MM.1S (cell line): Measurements from ENCODE around the gene PIGT.

ENCODE experiments used
- DNase-seq: peaks from one replicate; pipeline ENCODE4 v3.0.0-alpha.2; 2015
- H2AFZ ChIP-seq: fragments of 300-600 bp; sonication (generic); 2 replicates; pipeline ENCODE4 v1.6.0; 2016; ENCODE audit warnings: antibody characterized with exemption, low read length
- H3F3A ChIP-seq: fragments of 300-600 bp; sonication (generic); 2 replicates; pipeline ENCODE4 v1.6.1; 2016; ENCODE audit warnings: mild to moderate bottlenecking, antibody characterized with exemption, low read length, moderate library complexity, mixed read lengths; ENCODE audit not compliant: insufficient read depth
- H3K27ac ChIP-seq: fragments of 300-600 bp; sonication (generic); 2 replicates; pipeline ENCODE4 v1.5.1; 2016; ENCODE audit warnings: mild to moderate bottlenecking, low read length
- H3K27me3 ChIP-seq: fragments of 300-600 bp; sonication (generic); replicated peaks from 2 replicates; pipeline ENCODE4 v1.6.0; 2016; ENCODE audit warnings: low read length; ENCODE audit not compliant: insufficient read depth
- H3K36me3 ChIP-seq: fragments of 300-600 bp; sonication (generic); replicated peaks from 2 replicates; pipeline ENCODE4 v1.6.1; 2016; ENCODE audit warnings: mild to moderate bottlenecking, low read length, mixed read lengths; ENCODE audit not compliant: insufficient read depth
- H3K4me1 ChIP-seq: fragments of 300-600 bp; sonication (generic); 2 replicates; pipeline ENCODE4 v1.6.1; 2016; ENCODE audit warnings: low read length, mixed read lengths
- H3K4me2 ChIP-seq: fragments of 300-600 bp; sonication (generic); 2 replicates; pipeline ENCODE4 v1.6.0; 2016; ENCODE audit warnings: low read depth, low read length
- H3K4me3 ChIP-seq: fragments of 300-600 bp; sonication (generic); 2 replicates; pipeline ENCODE4 v1.5.1; 2016; ENCODE audit warnings: low read length, mixed read lengths
- H3K79me2 ChIP-seq: fragments of 300-600 bp; sonication (generic); 2 replicates; pipeline ENCODE4 v1.6.1; 2016; ENCODE audit warnings: mixed run types, low read length, mixed read lengths
- H3K9ac ChIP-seq: fragments of 300-600 bp; sonication (generic); 2 replicates; pipeline ENCODE4 v1.6.1; 2016; ENCODE audit warnings: low read length, mixed read lengths
- H3K9me2 ChIP-seq: fragments of 300-600 bp; sonication (generic); replicated peaks from 2 replicates; pipeline ENCODE4 v1.6.1; 2016; ENCODE audit warnings: mild to moderate bottlenecking, low read length, mixed read lengths; ENCODE audit not compliant: insufficient read depth
- H3K9me3 ChIP-seq: fragments of 300-600 bp; sonication (generic); replicated peaks from 2 replicates; pipeline ENCODE4 v1.6.1; 2016; ENCODE audit warnings: mild to moderate bottlenecking, low read length, mixed read lengths; ENCODE audit not compliant: insufficient read depth
- H4K20me1 ChIP-seq: fragments of 300-600 bp; sonication (generic); 2 replicates; pipeline ENCODE4 v1.6.1; 2016; ENCODE audit warnings: mild to moderate bottlenecking, low read length, moderate library complexity, mixed read lengths; ENCODE audit not compliant: insufficient read depth
- EZH2 ChIP-seq: fragments of 300-600 bp; sonication (generic); optimal IDR thresholded peaks from 2 replicates; pipeline ENCODE3; 2017; ENCODE audit warnings: low read depth, mild to moderate bottlenecking, antibody characterized with exemption, low read length, mixed read lengths
- EZH2phosphoT487 ChIP-seq: fragments of 300-600 bp; sonication (generic); IDR thresholded peaks from 2 replicates; pipeline ENCODE4 v1.6.1; 2018; ENCODE audit warnings: antibody characterized with exemption, low read length
- TF ChIP-seq, protein P1 (sequence below): fragments of 300-600 bp; sonication (generic); IDR thresholded peaks from 2 replicates; pipeline ENCODE4 v1.5.1; 2016; ENCODE audit warnings: antibody characterized with exemption, low read length, mixed read lengths

PIGT gene

DNA sequence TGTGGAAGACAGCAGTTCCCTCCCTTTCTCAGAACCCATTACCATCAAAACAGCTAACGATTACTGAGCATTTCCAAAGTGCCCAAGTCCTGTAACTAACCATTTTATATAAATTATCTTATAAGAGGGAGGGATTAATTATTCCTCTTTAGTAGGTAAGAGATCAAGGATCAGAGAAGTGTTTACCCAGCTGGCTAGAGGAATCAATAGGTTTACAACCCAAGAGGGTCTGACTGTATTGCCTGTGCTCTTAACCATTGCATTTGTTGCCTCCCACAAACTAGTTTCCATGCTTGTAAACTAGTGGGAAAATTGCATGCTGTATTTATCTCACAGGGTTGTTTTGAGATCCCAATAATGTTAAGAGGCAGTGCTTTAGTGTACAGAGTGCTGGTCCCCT is 11.5 kb upstream of the PIGT start:
- Histone ChIP-seq H3K4me3 (no peak overlapping the region), H3K9me3 (no peaks in the 10 kb centered on the region), H3K9ac (no peak overlapping the region), H3K36me3 (no peaks in the 10 kb centered on the region), H3K27ac (no peak overlapping the region), H3K27me3 (peaks cover 9% of the 10 kb centered on the region), H3K4me1 (no peaks in the 10 kb centered on the region), H2AFZ (no peak overlapping the region), H3K4me2 (no peak overlapping the region), H3K9me2 (no peaks in the 10 kb centered on the region), H3K79me2 (no peaks in the 10 kb centered on the region), H4K20me1 (no peaks in the 10 kb centered on the region), H3F3A (no peaks in the 10 kb centered on the region)
- TF ChIP-seq EZH2phosphoT487 (no peak), EZH2 (no peak)
- TF ChIP-seq, protein P1, sequence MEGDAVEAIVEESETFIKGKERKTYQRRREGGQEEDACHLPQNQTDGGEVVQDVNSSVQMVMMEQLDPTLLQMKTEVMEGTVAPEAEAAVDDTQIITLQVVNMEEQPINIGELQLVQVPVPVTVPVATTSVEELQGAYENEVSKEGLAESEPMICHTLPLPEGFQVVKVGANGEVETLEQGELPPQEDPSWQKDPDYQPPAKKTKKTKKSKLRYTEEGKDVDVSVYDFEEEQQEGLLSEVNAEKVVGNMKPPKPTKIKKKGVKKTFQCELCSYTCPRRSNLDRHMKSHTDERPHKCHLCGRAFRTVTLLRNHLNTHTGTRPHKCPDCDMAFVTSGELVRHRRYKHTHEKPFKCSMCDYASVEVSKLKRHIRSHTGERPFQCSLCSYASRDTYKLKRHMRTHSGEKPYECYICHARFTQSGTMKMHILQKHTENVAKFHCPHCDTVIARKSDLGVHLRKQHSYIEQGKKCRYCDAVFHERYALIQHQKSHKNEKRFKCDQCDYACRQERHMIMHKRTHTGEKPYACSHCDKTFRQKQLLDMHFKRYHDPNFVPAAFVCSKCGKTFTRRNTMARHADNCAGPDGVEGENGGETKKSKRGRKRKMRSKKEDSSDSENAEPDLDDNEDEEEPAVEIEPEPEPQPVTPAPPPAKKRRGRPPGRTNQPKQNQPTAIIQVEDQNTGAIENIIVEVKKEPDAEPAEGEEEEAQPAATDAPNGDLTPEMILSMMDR: no peak
- DNase-seq: no peak

DNA sequence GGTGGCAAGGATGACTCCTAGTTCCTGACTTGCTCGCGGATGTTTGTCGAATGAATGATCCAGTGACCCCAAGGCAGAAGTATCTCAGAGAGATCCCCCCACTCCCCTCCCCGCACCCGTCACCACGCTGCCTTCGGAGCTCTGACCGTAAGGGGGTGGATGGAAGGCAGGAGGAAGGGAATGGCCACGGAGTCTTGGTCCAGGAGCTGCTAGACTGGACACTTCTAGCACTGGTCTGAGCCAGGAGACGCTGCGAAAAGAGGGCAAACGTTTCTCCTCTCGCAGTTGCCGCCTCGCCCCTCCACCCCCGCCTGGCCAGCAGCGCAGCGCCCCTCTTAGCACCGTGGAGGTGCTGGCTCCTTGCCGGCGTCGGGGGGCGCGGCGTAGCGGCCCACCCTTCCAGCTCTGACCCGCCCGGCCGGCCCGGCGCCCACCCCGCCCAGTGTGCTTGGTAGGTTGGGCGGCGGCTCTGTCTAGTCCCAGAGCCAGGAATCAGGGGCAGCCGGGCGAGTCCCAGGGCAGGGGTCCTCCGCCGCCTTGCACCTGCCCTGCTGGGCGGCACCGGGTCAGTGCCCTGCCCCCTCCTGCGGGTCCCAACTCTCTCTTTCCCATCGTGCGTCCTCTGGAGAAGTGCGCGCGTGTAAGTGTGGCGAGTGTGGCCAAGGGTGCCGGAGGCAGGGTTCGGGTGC is 10.2 kb upstream of the PIGT start:
- H3K9ac ChIP-seq: peak overlapping the region; percentile 13; the same call in 1 of the 2 replicates
- no peaks in the 10 kb centered on the region for H3F3A ChIP-seq
- TF ChIP-seq, protein P1: no peak
- TF ChIP-seq EZH2phosphoT487: no peak
- TF ChIP-seq EZH2: peak; percentile 21

DNA sequence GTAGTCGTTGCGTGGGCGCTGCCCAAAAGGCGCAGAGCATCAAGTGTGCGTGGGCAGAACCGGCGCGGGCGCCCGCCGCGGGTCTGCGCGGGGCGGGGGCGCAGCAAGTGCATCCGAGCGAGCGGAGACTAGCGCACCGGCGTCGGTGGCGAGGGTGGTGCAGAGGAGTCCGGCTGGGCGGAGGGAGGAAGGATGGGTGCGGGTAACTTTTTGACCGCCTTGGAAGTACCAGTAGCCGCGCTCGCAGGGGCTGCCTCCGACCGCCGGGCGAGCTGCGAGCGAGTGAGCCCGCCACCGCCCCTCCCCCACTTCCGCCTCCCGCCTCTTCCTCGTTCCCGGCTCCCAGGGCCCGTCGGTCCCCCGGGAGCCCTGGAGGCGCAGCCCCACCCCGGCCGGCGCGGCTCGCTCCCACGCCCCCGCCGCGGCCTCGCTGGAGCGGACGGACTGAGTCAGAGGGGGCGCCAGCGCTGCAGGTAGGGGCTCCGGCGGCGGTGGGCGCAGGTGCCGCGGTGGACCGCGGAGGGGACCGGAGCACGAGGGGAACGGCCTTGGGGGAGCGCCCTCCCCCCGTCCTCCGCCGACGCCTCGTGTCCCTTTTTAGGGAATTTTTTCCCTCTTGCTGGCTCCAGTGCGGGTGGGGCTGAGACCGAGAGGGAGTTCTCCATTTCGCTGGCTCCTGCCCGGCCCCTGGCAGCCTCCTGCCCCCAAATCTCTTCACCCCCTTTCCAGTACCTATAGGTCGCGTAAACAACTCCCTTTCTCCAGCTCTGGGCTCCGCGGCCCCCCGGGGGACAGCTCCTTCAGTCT is 9.5 kb upstream of the PIGT start:
- H4K20me1 ChIP-seq: no peaks in the 10 kb centered on the region
- no peaks in the 10 kb centered on the region for H3K9me3 ChIP-seq
- peak overlapping the region; percentile 88 for H3K4me2 ChIP-seq
- no peak for TF ChIP-seq EZH2phosphoT487
- no peak for TF ChIP-seq EZH2
- TF ChIP-seq, protein P1: no peak
- peak overlapping the region; percentile 13; the same call in 1 of the 2 replicates for H3K9ac ChIP-seq
- H3K4me3 ChIP-seq: peak overlapping the region; percentile 70
- no peaks in the 10 kb centered on the region for H3K79me2 ChIP-seq
- H2AFZ ChIP-seq: peak overlapping the region; percentile 72
- no peaks in the 10 kb centered on the region for H3K4me1 ChIP-seq
- H3K27me3 ChIP-seq: peaks cover 9% of the 10 kb centered on the region
- H3K36me3 ChIP-seq: no peaks in the 10 kb centered on the region
- no peak for DNase-seq
- H3K9me2 ChIP-seq: no peaks in the 10 kb centered on the region
- no peaks in the 10 kb centered on the region for H3F3A ChIP-seq
- H3K27ac ChIP-seq: no peak overlapping the region

More for the DNA sequence above, 10.2 kb upstream of the PIGT start:
- Histone ChIP-seq H3K27me3 (peaks cover 9% of the 10 kb centered on the region), H3K79me2 (no peaks in the 10 kb centered on the region), H3K27ac (no peak overlapping the region), H4K20me1 (no peaks in the 10 kb centered on the region), H3K36me3 (no peaks in the 10 kb centered on the region), H3K4me1 (no peaks in the 10 kb centered on the region), H3K4me3 (peak overlapping the region; percentile 70), H3K4me2 (peak overlapping the region; percentile 88), H3K9me2 (no peaks in the 10 kb centered on the region), H3K9me3 (no peaks in the 10 kb centered on the region), H2AFZ (peak overlapping the region; percentile 72)
- no peak for DNase-seq
